Activated T-helper 17 cell treated with anti-CD3 and anti-CD28 coated beads, Interleukin-2, amount 50 U/mL, for 72 hours (primary cell): ENCODE results near the gene TPM1. TPM values are rescaled to one million over a fixed set of nuclear protein-coding genes. Genes with fewer than 3 reads are reported as not detected.

Experiments
- ATAC-seq: fragments of 150-1000 bp; cut with Tn5 transposase; replicated peaks from 2 replicates; pipeline ENCODE4 v1.10.0; 2021; ENCODE audit warnings: mild to moderate bottlenecking, moderate library complexity
- H3K27ac Mint-ChIP-seq: one replicate; pipeline ENCODE4 v1.8.0; 2022; ENCODE audit warnings: mixed read lengths
- H3K27me3 Mint-ChIP-seq: one replicate; pipeline ENCODE4 v1.8.0; 2022; ENCODE audit warnings: mixed read lengths
- H3K36me3 Mint-ChIP-seq: one replicate; pipeline ENCODE4 v1.8.0; 2022; ENCODE audit warnings: low read depth, mild to moderate bottlenecking, mixed read lengths
- H3K4me1 Mint-ChIP-seq: one replicate; pipeline ENCODE4 v1.8.0; 2022; ENCODE audit warnings: mixed read lengths
- H3K4me3 Mint-ChIP-seq: one replicate; pipeline ENCODE4 v1.8.0; 2022; ENCODE audit warnings: mild to moderate bottlenecking, mixed read lengths
- H3K9me3 Mint-ChIP-seq: one replicate; pipeline ENCODE4 v1.8.0; 2022; ENCODE audit warnings: mixed read lengths
- total RNA-seq, 2 donors: library from RNA; stranded (reverse); gene quantifications; one replicate each; pipeline ENCODE4 v1.2.3, GENCODE V29; 2022

TPM1 gene
- total RNA-seq, 2 donors from 2014 or later = 3.0 to 9.7 TPM

- Mint-ChIP-seq H3K27ac (no peak overlapping the region), H3K36me3 (peaks cover 45% of the 10 kb centered on the region), H3K9me3 (no peaks in the 10 kb centered on the region), H3K4me3 (no peak overlapping the region), H3K4me1 (no peaks in the 10 kb centered on the region), H3K27me3 (no peaks in the 10 kb centered on the region)
- ATAC-seq = no peak
Observed at GRCh38 chr15:63065262-63066221, 23.0 kb downstream of the TPM1 start.

GRCh38 chr15:63066272-63066671, 23.7 kb downstream of the TPM1 start:
- ATAC-seq = no peak
- H3K27ac Mint-ChIP-seq = no peak overlapping the region
- H3K4me3 Mint-ChIP-seq = no peak overlapping the region
- H3K27me3 Mint-ChIP-seq = no peaks in the 10 kb centered on the region
- H3K4me1 Mint-ChIP-seq = no peaks in the 10 kb centered on the region
- peaks cover 38% of the 10 kb centered on the region for H3K36me3 Mint-ChIP-seq
- H3K9me3 Mint-ChIP-seq = no peaks in the 10 kb centered on the region

- Mint-ChIP-seq H3K4me1 (no peaks in the 10 kb centered on the region), H3K27ac (no peak overlapping the region), H3K9me3 (no peaks in the 10 kb centered on the region), H3K36me3 (peaks cover 27% of the 10 kb centered on the region), H3K27me3 (no peaks in the 10 kb centered on the region), H3K4me3 (no peak overlapping the region)
- no peak for ATAC-seq
Observed at GRCh38 chr15:63067306-63067705, 24.8 kb downstream of the TPM1 start.

- no peaks in the 10 kb centered on the region for H3K9me3 Mint-ChIP-seq
- H3K4me1 Mint-ChIP-seq = no peaks in the 10 kb centered on the region
- H3K4me3 Mint-ChIP-seq = no peak overlapping the region
- peaks cover 19% of the 10 kb centered on the region for H3K36me3 Mint-ChIP-seq
- ATAC-seq = no peak
- no peak overlapping the region for H3K27ac Mint-ChIP-seq
- no peaks in the 10 kb centered on the region for H3K27me3 Mint-ChIP-seq
Observed at GRCh38 chr15:63067976-63068743, 25.6 kb downstream of the TPM1 start.

GRCh38 chr15:63069616-63070090, 27.1 kb downstream of the TPM1 start:
- no peak for ATAC-seq
- H3K4me3 Mint-ChIP-seq = no peak overlapping the region

GRCh38 chr15:63070681-63071129, 28.2 kb downstream of the TPM1 start:
- H3K4me1 Mint-ChIP-seq = no peaks in the 10 kb centered on the region
- ATAC-seq = peak; percentile 44
- H3K36me3 Mint-ChIP-seq = peaks cover 6% of the 10 kb centered on the region
- no peaks in the 10 kb centered on the region for H3K9me3 Mint-ChIP-seq
- H3K27ac Mint-ChIP-seq = no peak overlapping the region
- H3K4me3 Mint-ChIP-seq = no peak overlapping the region
- no peaks in the 10 kb centered on the region for H3K27me3 Mint-ChIP-seq

More at GRCh38 chr15:63069616-63070090, 27.1 kb downstream of the TPM1 start:
- Mint-ChIP-seq H3K27ac (peak overlapping the region; percentile 4), H3K9me3 (no peaks in the 10 kb centered on the region), H3K36me3 (peaks cover 11% of the 10 kb centered on the region), H3K4me1 (no peaks in the 10 kb centered on the region), H3K27me3 (no peaks in the 10 kb centered on the region)

GRCh38 chr15:63071288-63071909, 28.9 kb downstream of the TPM1 start:
- ATAC-seq = no peak
- Mint-ChIP-seq H3K4me3 (no peak overlapping the region), H3K27ac (no peak overlapping the region), H3K27me3 (no peaks in the 10 kb centered on the region), H3K9me3 (no peaks in the 10 kb centered on the region), H3K4me1 (no peaks in the 10 kb centered on the region), H3K36me3 (no peaks in the 10 kb centered on the region)

GRCh38 chr15:63072023-63072650, 29.6 kb downstream of the TPM1 start:
- Mint-ChIP-seq H3K27ac (no peak overlapping the region), H3K4me1 (no peaks in the 10 kb centered on the region), H3K27me3 (no peaks in the 10 kb centered on the region), H3K4me3 (no peak overlapping the region), H3K36me3 (no peaks in the 10 kb centered on the region), H3K9me3 (no peaks in the 10 kb centered on the region)
- ATAC-seq = no peak

GRCh38 chr15:63072809-63073277, 30.3 kb downstream of the TPM1 start:
- no peaks in the 10 kb centered on the region for H3K36me3 Mint-ChIP-seq
- no peak overlapping the region for H3K27ac Mint-ChIP-seq
- no peaks in the 10 kb centered on the region for H3K27me3 Mint-ChIP-seq
- H3K4me1 Mint-ChIP-seq = no peaks in the 10 kb centered on the region
- no peak for ATAC-seq
- no peak overlapping the region for H3K4me3 Mint-ChIP-seq
- no peaks in the 10 kb centered on the region for H3K9me3 Mint-ChIP-seq

GRCh38 chr15:63073497-63074172, 31.1 kb downstream of the TPM1 start:
- no peaks in the 10 kb centered on the region for H3K9me3 Mint-ChIP-seq
- ATAC-seq = no peak
- peak overlapping the region; percentile 22 for H3K27ac Mint-ChIP-seq
- peaks cover 1% of the 10 kb centered on the region for H3K27me3 Mint-ChIP-seq
- H3K4me1 Mint-ChIP-seq = no peaks in the 10 kb centered on the region
- no peaks in the 10 kb centered on the region for H3K36me3 Mint-ChIP-seq
- no peak overlapping the region for H3K4me3 Mint-ChIP-seq

GRCh38 chr15:63075015-63075983, 32.8 kb downstream of the TPM1 start:
- Mint-ChIP-seq H3K27ac (peak overlapping the region; percentile 52), H3K27me3 (peaks cover 10% of the 10 kb centered on the region), H3K4me3 (no peak overlapping the region), H3K36me3 (no peaks in the 10 kb centered on the region), H3K4me1 (no peaks in the 10 kb centered on the region), H3K9me3 (no peaks in the 10 kb centered on the region)
- ATAC-seq = peak; percentile 56

- H3K9me3 Mint-ChIP-seq = no peaks in the 10 kb centered on the region
- H3K36me3 Mint-ChIP-seq = no peaks in the 10 kb centered on the region
- peak overlapping the region; percentile 52 for H3K27ac Mint-ChIP-seq
- peaks cover 14% of the 10 kb centered on the region for H3K27me3 Mint-ChIP-seq
- no peak for ATAC-seq
- no peaks in the 10 kb centered on the region for H3K4me1 Mint-ChIP-seq
- no peak overlapping the region for H3K4me3 Mint-ChIP-seq
Observed at GRCh38 chr15:63075984-63076713, 33.6 kb downstream of the TPM1 start.
